ENCODE results near the gene SFPQ.

SFPQ gene

DNA sequence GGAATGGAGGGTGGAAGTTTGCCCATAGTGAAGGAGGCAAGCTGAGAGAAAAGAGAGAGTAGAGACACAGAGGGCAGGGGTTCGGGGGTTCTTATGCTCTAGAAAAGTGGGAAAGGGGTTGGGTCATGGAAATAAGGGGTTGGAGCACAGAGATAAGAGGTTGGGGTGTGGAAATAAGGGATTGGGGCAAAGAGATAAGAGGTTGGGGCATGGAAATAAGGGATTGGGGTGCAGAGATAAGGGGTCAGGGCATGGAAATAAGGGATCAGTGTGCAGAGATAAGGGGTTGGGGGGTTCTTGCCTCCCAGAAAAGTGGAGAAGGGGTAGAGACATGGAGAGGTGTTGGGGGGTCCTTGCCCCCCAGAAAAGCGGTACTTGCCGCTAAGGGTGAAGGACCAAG, 56.2 kb downstream of the SFPQ start:
- TF ChIP-seq ZNF274 (IDR thresholded peaks at IDR 0.05; ENCODE audit: low read depth, low read length) = no peak
- no peak overlapping the region for H3K4me3 ChIP-seq (ENCODE audit: low read length)
